Skeletal muscle cell (primary cell): ENCODE results near the gene LTB.

Source experiments
- DNase-seq: peaks from one replicate; pipeline ENCODE4 v3.0.0-alpha.2; 2010; ENCODE audit warnings: low read depth
- H3K4me3 ChIP-seq: 2 replicates; pipeline ENCODE4 v1.5.1; 2011; ENCODE audit warnings: low read depth, mild to moderate bottlenecking, control low read depth, low read length, moderate library complexity

Gene LTB

DNA sequence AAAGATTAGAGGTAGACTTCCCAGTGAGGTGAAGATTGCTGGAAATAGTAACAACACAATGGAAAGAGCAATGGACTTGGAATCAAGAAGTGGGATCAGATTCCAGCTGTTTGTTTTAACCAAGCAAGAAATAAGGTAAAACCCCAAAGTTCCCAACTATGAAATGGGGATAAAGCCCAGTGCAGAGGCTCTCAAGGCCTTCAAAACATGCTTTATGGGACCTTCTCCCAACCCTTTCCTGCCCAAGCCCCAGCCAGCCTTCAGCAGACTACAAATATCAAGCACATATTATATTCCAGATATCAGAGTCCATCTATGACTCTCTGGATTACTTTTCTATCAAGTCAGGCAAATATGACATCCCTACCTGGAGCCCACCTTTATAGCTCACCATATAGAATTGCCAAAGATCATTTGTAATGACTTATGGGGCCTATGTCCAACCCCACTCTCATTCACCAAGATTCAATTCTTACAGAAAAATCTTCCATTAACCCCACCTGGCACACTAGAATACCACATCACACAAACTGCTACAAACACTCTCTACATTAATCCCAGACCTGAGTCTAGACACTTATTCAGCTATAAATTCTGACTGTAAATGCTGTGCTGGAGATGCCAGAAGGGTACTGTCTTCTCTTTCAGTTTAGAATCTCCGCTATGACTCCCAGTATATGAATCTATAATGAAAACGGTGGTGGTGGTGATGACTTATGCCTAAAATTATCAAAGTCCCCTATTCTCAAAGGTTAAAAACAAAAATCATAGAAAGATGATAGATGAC is 46.5 kb downstream of the LTB start:
- DNase-seq = no peak
- no peak overlapping the region for H3K4me3 ChIP-seq

DNA sequence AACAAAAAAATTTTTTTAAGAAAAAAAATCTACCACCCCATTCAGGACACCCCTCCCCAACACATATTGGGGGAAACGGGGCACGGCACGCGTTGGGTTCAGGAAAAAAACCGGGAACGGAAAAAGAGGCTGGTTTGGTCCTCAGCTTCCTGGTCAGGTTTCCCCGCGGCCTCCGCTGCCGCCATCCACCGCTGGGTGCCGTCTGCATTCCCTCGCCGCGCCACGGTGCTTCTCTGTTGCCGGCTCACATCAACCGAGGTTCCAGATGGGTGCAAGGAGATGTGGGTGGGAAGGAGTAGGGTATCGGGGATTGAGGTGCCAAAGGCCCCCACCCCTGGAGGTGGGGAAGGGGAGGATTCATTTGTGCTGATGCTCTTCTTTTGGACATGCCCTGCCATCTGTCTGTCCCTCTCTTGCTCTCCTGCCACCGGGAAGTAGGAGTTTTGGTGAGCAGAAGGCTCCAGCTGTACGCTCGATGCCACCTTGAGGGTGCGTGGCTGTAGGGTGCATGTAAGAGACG is 47.6 kb downstream of the LTB start:
- DNase-seq = no peak
- no peak overlapping the region for H3K4me3 ChIP-seq

DNA sequence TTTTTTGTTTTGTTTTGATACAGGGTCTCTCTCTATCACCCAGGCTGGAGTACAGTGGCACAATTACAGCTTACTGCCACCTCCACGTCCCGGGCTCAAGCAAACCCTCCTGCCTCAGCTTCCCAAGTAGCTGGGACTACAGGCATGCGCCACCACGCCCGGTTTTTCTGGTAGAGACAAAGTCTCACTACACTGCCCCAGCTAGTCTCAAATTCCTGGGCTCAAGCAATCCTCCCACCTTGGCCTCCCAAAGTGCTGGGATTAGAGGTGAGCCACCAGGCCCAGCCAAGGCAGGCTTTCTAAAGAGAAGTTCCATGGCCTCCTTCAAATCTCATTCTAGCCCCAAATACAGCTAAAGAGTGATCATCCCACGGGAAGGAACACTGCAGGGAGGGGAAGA is 48.2 kb downstream of the LTB start:
- no peak for DNase-seq

DNA sequence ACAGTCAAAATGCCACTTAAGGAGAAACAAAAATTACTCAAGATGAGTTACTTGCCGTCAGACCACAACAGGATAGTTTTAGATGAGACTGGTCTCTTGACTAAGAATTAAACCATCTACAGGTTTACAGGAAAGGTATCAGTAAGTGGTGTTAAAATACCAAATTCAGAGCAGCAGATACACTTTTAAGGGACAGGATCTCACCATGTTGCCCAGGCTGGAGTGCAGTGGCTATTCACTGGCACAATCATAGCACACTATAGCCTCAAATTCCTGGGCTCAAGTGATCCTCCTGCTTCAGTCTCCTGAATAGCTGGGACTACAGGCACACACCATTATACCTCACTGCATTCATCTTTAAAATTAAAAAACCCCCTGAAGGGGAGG is 48.8 kb downstream of the LTB start:
- DNase-seq = no peak

More for the DNA sequence above, 48.2 kb downstream of the LTB start:
- H3K4me3 ChIP-seq = no peak overlapping the region

DNA sequence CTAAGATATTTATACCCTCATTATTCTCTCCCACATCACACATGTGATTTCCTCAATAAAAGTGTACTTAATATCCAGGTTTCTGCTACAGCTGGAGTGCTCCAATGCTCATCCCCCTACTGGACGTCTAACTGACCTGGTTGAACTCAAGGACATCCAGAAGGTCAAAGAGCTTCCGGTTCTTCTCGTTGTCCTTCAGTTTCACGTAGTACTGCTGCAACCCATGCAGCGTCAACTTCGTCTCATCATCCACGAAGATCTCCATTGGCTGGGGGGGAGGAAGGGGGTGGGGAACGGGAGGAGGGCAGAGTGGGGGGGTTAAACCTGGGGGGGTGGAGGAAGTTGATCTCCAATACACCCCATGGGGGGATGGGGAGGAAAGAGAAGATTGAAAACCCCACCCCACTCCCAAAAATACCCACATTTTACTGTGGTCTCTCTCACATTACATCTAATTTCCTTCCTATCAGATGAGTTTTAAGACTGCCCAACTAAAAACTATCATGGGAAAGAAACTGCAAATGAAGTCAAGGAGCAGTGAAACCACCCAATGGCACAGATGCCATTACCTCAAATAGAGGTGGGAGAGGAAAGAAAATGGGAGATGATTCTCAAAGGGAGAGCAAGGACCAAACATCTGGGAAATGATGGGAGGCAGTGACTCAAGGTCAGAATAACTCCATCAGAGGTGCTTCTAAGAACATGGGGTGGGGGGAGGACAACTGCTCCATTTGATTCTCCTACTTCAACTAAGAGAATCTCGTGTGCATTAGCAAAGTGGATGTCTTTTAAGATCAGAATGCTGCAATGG is 49.4 kb downstream of the LTB start:
- no peak for DNase-seq
- H3K4me3 ChIP-seq = no peak overlapping the region

More for the DNA sequence above, 48.8 kb downstream of the LTB start:
- H3K4me3 ChIP-seq = no peak overlapping the region

DNA sequence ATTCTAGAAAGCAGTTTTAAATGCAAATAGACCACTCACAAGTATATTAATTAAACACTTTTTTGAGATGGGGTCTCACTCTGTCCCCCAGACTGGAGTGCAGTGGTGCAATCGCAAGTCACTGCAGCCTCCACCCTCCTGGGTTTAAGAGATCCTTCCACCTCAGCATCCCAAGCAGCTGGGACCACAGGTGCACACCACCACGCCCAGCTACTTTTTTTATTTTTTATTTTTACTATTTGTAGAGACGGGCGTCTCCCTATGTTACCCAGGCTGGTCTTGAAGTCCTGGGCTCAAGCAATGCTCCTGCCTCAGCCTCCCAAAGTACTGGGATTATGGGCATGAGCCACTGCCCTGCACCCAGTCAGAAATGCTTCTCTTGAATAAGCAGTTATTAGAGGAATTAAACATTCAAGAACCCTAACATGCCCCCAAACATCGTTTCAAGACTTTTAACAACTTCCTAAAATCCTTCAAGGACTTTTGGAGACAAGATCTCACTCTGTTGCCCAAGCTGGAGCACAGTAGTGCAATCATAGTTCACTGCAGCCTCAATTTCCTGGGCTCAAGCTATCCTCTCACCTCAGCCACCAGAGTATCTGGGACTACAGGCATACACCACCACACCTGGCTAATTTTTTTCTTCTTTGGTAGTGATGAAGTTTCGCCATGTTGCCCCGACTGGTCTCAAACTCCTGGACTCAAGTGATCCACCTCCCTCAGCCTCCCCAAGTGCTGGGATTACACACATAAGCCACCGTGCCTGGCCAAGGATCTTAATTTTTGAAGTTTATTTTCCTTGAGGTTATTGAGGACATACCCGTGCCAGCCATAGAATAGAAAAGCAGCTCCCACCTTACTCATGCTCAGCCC is 50.2 kb downstream of the LTB start:
- no peak for DNase-seq
- no peak overlapping the region for H3K4me3 ChIP-seq

DNA sequence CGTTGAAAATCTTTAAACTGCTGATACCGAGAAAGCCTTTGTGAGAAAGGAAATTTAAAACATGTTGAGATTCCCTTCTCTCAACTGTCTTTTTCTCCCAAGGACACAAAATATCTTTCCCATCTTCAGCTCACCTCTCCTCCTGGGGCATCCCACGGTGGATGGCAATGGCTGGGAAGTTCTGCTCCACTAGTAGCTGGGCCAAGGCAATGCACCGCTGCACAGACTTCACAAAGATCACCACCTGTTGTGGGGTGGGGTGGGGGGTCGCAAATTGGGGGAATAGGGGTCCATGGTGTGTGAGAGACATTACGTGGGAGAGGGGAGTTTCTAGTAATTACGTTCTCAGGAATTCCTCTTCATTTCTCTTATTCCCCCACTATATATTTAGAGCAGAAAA is 51.1 kb downstream of the LTB start:
- DNase-seq = no peak
- no peak overlapping the region for H3K4me3 ChIP-seq

DNA sequence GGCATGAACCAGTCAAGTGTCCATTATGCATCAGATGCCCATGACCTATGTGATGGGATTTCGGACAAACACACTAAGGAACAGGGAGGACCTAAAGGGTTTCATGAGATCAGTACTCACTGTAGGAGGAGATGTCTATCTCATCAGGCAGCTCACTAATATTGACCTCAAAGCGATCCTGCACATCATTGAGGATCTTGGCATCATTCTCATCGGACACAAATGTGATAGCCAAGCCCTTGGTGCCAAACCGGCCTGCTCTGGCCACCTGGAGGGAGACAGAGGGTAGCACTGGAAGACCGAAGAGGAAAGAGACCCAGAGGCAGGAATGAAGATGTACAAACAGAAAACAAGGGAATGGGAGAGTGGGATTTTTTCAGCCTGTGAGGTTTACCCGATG is 51.6 kb downstream of the LTB start:
- no peak overlapping the region for H3K4me3 ChIP-seq
- no peak for DNase-seq
